KMS-11 (cell line): ENCODE data around the gene RPGRIP1L.

Source experiments
- H2AFZ ChIP-seq: fragments of 200-600 bp; sonication (generic); 2 replicates; pipeline ENCODE4 v1.6.1; 2016; ENCODE audit warnings: antibody characterized with exemption, mixed run types, low read depth
- H3K27ac ChIP-seq: fragments of 200-600 bp; sonication (generic); 2 replicates; pipeline ENCODE4 v1.6.1; 2016; ENCODE audit warnings: mild to moderate bottlenecking, mixed run types
- H3K27me3 ChIP-seq: fragments of 200-600 bp; sonication (generic); 2 replicates; pipeline ENCODE4 v1.6.1; 2017; ENCODE audit warnings: mild to moderate bottlenecking, low read depth, mixed run types, moderate library complexity; ENCODE audit not compliant: insufficient read depth
- H3K36me3 ChIP-seq: fragments of 200-600 bp; sonication (generic); 2 replicates; pipeline ENCODE4 v1.6.1; 2017; ENCODE audit warnings: mild to moderate bottlenecking, mixed run types; ENCODE audit not compliant: insufficient read depth
- H3K4me1 ChIP-seq: fragments of 200-600 bp; sonication (generic); 2 replicates; pipeline ENCODE4 v1.6.1; 2016; ENCODE audit warnings: mild to moderate bottlenecking, low read depth, mixed run types; ENCODE audit not compliant: poor library complexity, severe bottlenecking
- H3K4me2 ChIP-seq: fragments of 200-600 bp; sonication (generic); 2 replicates; pipeline ENCODE4 v1.7.0; 2016; ENCODE audit warnings: mild to moderate bottlenecking, mixed run types
- H3K4me3 ChIP-seq: fragments of 200-600 bp; sonication (generic); IDR thresholded peaks from 2 replicates; pipeline ENCODE4 v1.6.1; 2017; ENCODE audit warnings: low read depth, low read length, mixed read lengths; ENCODE audit not compliant: insufficient read depth
- H3K79me2 ChIP-seq: fragments of 200-600 bp; sonication (generic); 2 replicates; pipeline ENCODE4 v1.6.1; 2016; ENCODE audit warnings: low read depth, mixed run types; ENCODE audit not compliant: insufficient read depth
- H3K9ac ChIP-seq: fragments of 200-600 bp; sonication (generic); 2 replicates; pipeline ENCODE4 v1.6.1; 2016; ENCODE audit warnings: mild to moderate bottlenecking, mixed run types
- H4K20me1 ChIP-seq: fragments of 200-600 bp; sonication (generic); 2 replicates; pipeline ENCODE4 v1.6.1; 2016; ENCODE audit warnings: mild to moderate bottlenecking, mixed run types; ENCODE audit not compliant: insufficient read depth
- CTCF ChIP-seq: fragments of 200-600 bp; sonication (generic); conservative IDR thresholded peaks from 2 replicates; pipeline ENCODE4 v1.6.1; 2017; ENCODE audit warnings: low read depth, mild to moderate bottlenecking, antibody characterized with exemption, low read length, moderate library complexity, mixed read lengths

The RPGRIP1L gene

GRCh38 chr16:53580038-53580802, 123.4 kb downstream of the RPGRIP1L start:
- Histone ChIP-seq H4K20me1 (no peaks in the 10 kb centered on the region), H2AFZ (no peak overlapping the region), H3K9ac (no peak overlapping the region), H3K79me2 (no peaks in the 10 kb centered on the region), H3K27ac (no peak overlapping the region), H3K4me2 (no peak overlapping the region), H3K27me3 (no peaks in the 10 kb centered on the region), H3K36me3 (no peaks in the 10 kb centered on the region), H3K4me1 (peaks cover 12% of the 10 kb centered on the region), H3K4me3 (no peak overlapping the region)
- no peak for TF ChIP-seq CTCF

DNA sequence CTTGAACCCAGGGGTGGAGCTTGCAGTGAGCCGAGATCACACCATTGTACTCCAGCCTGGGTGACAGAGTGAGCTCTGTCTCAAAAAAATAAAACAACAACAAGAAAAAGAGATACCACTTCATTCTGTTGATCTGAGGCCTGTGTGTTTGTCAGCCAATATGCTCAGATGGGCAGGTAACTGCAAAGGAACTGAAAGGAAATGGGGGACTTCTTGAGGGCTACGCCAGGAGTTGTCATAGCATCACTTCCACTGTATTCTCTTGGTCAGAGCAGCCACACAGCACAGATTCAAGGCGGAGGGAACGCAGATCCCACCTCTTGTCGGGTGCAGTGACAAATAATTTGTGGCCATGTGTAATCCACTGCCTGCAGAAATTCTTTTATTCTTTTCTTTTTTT, 126.8 kb downstream of the RPGRIP1L start:
- no peak for TF ChIP-seq CTCF

DNA sequence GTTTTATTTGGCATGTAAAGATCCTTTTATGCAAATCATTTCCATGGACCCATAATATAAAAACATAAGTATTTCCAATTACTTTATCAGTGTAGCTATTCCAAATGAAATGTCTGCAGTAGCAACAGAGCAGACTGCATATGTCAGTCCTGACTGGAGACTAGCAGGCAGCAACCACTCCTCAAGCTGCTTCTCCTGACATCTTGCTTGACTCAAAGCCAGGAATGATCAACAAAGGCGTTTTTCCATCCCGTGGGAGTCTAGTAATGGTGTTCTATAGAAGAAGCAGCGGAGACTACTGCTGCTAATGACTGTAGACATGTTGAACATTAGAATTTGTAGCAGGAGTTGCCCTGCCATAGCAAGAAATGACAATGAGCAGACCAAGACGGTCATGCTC, 127.4 kb downstream of the RPGRIP1L start:
- Histone ChIP-seq H3K27ac (no peak overlapping the region), H3K4me3 (no peak overlapping the region), H2AFZ (no peak overlapping the region), H3K4me2 (no peak overlapping the region), H3K79me2 (no peaks in the 10 kb centered on the region), H3K27me3 (no peaks in the 10 kb centered on the region), H3K4me1 (no peaks in the 10 kb centered on the region), H3K9ac (no peak overlapping the region), H3K36me3 (no peaks in the 10 kb centered on the region), H4K20me1 (no peaks in the 10 kb centered on the region)
- no peak for TF ChIP-seq CTCF

More for the DNA sequence above, 126.8 kb downstream of the RPGRIP1L start:
- Histone ChIP-seq H3K9ac (no peak overlapping the region), H3K79me2 (no peaks in the 10 kb centered on the region), H3K36me3 (no peaks in the 10 kb centered on the region), H3K4me1 (no peaks in the 10 kb centered on the region), H2AFZ (no peak overlapping the region), H3K27me3 (no peaks in the 10 kb centered on the region), H4K20me1 (no peaks in the 10 kb centered on the region), H3K4me3 (no peak overlapping the region), H3K27ac (no peak overlapping the region), H3K4me2 (no peak overlapping the region)

GRCh38 chr16:53571763-53572162, 131.9 kb downstream of the RPGRIP1L start:
- H3K4me1 ChIP-seq, result no peaks in the 10 kb centered on the region
- no peak overlapping the region for H3K4me3 ChIP-seq

More at GRCh38 chr16:53571763-53572162, 131.9 kb downstream of the RPGRIP1L start:
- H3K27ac ChIP-seq, result no peak overlapping the region
- no peak overlapping the region for H3K9ac ChIP-seq
- no peak overlapping the region for H2AFZ ChIP-seq
- no peaks in the 10 kb centered on the region for H3K79me2 ChIP-seq
- no peaks in the 10 kb centered on the region for H4K20me1 ChIP-seq
- H3K27me3 ChIP-seq, result no peaks in the 10 kb centered on the region
- TF ChIP-seq CTCF, result no peak
- H3K36me3 ChIP-seq, result no peaks in the 10 kb centered on the region
- H3K4me2 ChIP-seq, result no peak overlapping the region
